K562 (cell line): ENCODE results near the gene ROS1. TPM values are rescaled to one million over a fixed set of nuclear protein-coding genes. Genes with fewer than 3 reads are reported as not detected.
A peak's percentile ranks its signal among the peaks of the same experiment; 100 is the strongest.
"Not testable (repeated sequence)": the region's sequence is repeated elsewhere in the genome, so short reads cannot be mapped to it uniquely, and the experiment has no call there.

Experiments
- ATAC-seq: fragments of 200-7000 bp; cut with Tn5 transposase; 3 replicates; pipeline ENCODE4 v1.9.1; 2020; ENCODE audit warnings: moderate library complexity
- BruUV-seq: library from RNA; stranded (reverse); fragments of 400-500 nt; replicated peaks from 2 replicates; lab custom pipeline; 2021; lab: Mats Ljungman, UMichigan
- CTCF ChIA-PET: fragments of 300-600 bp; formaldehyde crosslinking; extraction: SDS; loops from one replicate; lab custom pipeline; 2021; ENCODE audit warnings: low intra/inter-chr PET ratio; lab: Yijun Ruan, JAX
- POLR2A ChIA-PET: fragments of 300-600, 350-650 bp; sonication (Branson Sonifier 250); formaldehyde crosslinking; extraction: SDS; loops from one replicate; lab custom pipeline; 2021; ENCODE audit warnings: antibody characterized with exemption, inconsistent platforms; lab: Yijun Ruan, JAX
- DNase-seq, 4 experiments: peaks; one replicate each; pipeline versions ENCODE4 v3.0.0 to v3.0.0-alpha.2; 2011 to 2018; ENCODE audit warnings: low spot score in 3 of 4, mixed read lengths in 3 of 4; ENCODE audit errors: extremely low read depth in 1 of 4
- FAIRE-seq: peaks from 2 replicates; lab custom pipeline; 2011; peaks lifted over from hg19 to GRCh38; lab: Jason Lieb, UNC
- H2AFZ ChIP-seq: 2 replicates; pipeline ENCODE4 v1.6.0; 2011; ENCODE audit warnings: low read depth, low read length, control low read depth, inconsistent platforms
- H3K27ac ChIP-seq: fragments of 200-600 bp; 3 replicates; pipeline ENCODE4 v1.8.0; 2011; ENCODE audit warnings: low read depth, mild to moderate bottlenecking, control low read depth, inconsistent platforms, low read length, moderate library complexity, mixed read lengths; ENCODE audit errors: extremely low read depth
- H3K27me3 ChIP-seq, 2 experiments: fragments of 300-600 bp in 1 of 2; 2 replicates in 1 of 2; 3 replicates in 1 of 2; pipeline versions ENCODE4 v1.6.0 to v1.8.0; 2011; ENCODE audit warnings: inconsistent platforms in 2 of 2, low read length in 2 of 2, mild to moderate bottlenecking in 1 of 2, mixed read lengths in 1 of 2, moderate library complexity in 1 of 2; ENCODE audit not compliant: control insufficient read depth in 2 of 2, insufficient read depth in 2 of 2
- H3K36me3 ChIP-seq: fragments of 300-600 bp; 3 replicates; pipeline ENCODE4 v1.8.0; 2011; ENCODE audit warnings: mild to moderate bottlenecking, low read length, inconsistent platforms; ENCODE audit not compliant: control insufficient read depth, insufficient read depth
- H3K4me1 ChIP-seq, 2 experiments: fragments of 200-600 bp in 1 of 2; replicated peaks in 1 of 2; 2 replicates in 1 of 2; 3 replicates in 1 of 2; pipeline versions ENCODE4 v1.5.1 to v1.8.0; 2011; ENCODE audit warnings: inconsistent platforms in 2 of 2, low read length in 2 of 2, mild to moderate bottlenecking in 1 of 2, mixed read lengths in 1 of 2, moderate library complexity in 1 of 2; ENCODE audit not compliant: control insufficient read depth in 2 of 2, insufficient read depth in 2 of 2
- H3K4me2 ChIP-seq: 2 replicates; pipeline ENCODE4 v1.6.1; 2011; ENCODE audit warnings: low read length, control low read depth, inconsistent platforms, mixed read lengths; ENCODE audit not compliant: insufficient read depth
- H3K4me3 ChIP-seq: fragments of 200-600 bp; sonication (generic), shearing (Covaris generic); 2 replicates; pipeline ENCODE4 v1.5.1; 2016; ENCODE audit warnings: control low read depth, inconsistent platforms
- H3K79me2 ChIP-seq: fragments of 200-600 bp; 3 replicates; pipeline ENCODE4 v1.8.0; 2011; ENCODE audit warnings: low read length, inconsistent platforms; ENCODE audit not compliant: control insufficient read depth, insufficient read depth
- H3K9ac ChIP-seq, 2 experiments: 2 replicates each; pipeline versions ENCODE4 v1.6.0 to v1.6.1; 2011; ENCODE audit warnings: low read depth in 2 of 2, low read length in 2 of 2, control low read depth in 1 of 2, inconsistent platforms in 1 of 2, mild to moderate bottlenecking in 1 of 2, mixed read lengths in 1 of 2; ENCODE audit not compliant: insufficient read depth in 1 of 2
- H3K9me1 ChIP-seq: one replicate; pipeline ENCODE4 v1.6.0; 2011; ENCODE audit warnings: inconsistent platforms, mild to moderate bottlenecking, low read length, moderate library complexity; ENCODE audit not compliant: control insufficient read depth, insufficient read depth
- H3K9me3 ChIP-seq: replicated peaks from 2 replicates; pipeline ENCODE4 v1.5.1; 2011; ENCODE audit warnings: low read depth, low read length, inconsistent platforms; ENCODE audit not compliant: control insufficient read depth, insufficient read depth
- H4K20me1 ChIP-seq: replicated peaks from 2 replicates; pipeline ENCODE4 v1.6.1; 2011; ENCODE audit warnings: low read length, inconsistent platforms, mixed read lengths; ENCODE audit not compliant: control insufficient read depth, insufficient read depth
- WGBS: fragments of 100-300 bp; shearing (Covaris generic); methylation state at CpG from one replicate; pipeline ENCODE4 v1.1.6; 2016; ENCODE audit warnings: low coverage, mixed read lengths; ENCODE audit not compliant: insufficient coverage; ENCODE audit errors: missing lambda C conversion rate; 5-methylcytosine and 5-hydroxymethylcytosine counted together
- in situ Hi-C: fragments of 300-500 bp; cut with MboI; formaldehyde crosslinking; loops from 4 replicates; pipeline ENCODE4 v1.15.0; 2018; ENCODE audit warnings: inconsistent platforms, mixed read lengths
- intact Hi-C: fragments of 100-400 bp; cut with micrococcal nuclease; formaldehyde crosslinking; loops from 2 replicates; pipeline ENCODE4 v1.14.2; 2022
- polyA plus RNA-seq, 8 experiments: library from polyadenylated mRNA; depleted of rRNA in 4 of 8; stranded (reverse) in 5 of 8; unstranded in 3 of 8; fragments of >200 nt; fragmentation: Nextera tagmentation in 2 of 8; fragmentation: Illumina TruSeq in 1 of 8; extraction: Ambion mirVana in 2 of 8; extraction: Trizol in 1 of 8; gene quantifications; 2 replicates each; pipeline versions ENCODE4 v1.2.1 to v1.2.3, GENCODE V29; 2011 to 2014; ENCODE audit warnings: inconsistent platforms in 1 of 8, missing spikeins in 1 of 8
- small RNA-seq: library from RNA; depleted of rRNA; stranded (forward); fragments of <200 nt; gene quantifications from one replicate; pipeline ENCODE3, GENCODE V24; 2014
- total RNA-seq, 7 experiments: library from RNA; depleted of rRNA in 6 of 7; stranded (reverse); fragments of >200 nt in 6 of 7; fragmentation: Illumina TruSeq in 2 of 7; extraction: Trizol in 2 of 7; gene quantifications; 2 replicates each; pipeline versions ENCODE4 v1.2.1 to v1.2.3, GENCODE V29; 2011 to 2021; ENCODE audit warnings: low replicate concordance in 1 of 7

ROS1 gene
- total and polyA plus RNA-seq, 9 of the 15 experiments (the other 6 are each of a cell fraction or from before 2014, with no cell fraction given): under 0.01 to 0.16 (median 0.04) TPM; not detected in 6

DNA sequence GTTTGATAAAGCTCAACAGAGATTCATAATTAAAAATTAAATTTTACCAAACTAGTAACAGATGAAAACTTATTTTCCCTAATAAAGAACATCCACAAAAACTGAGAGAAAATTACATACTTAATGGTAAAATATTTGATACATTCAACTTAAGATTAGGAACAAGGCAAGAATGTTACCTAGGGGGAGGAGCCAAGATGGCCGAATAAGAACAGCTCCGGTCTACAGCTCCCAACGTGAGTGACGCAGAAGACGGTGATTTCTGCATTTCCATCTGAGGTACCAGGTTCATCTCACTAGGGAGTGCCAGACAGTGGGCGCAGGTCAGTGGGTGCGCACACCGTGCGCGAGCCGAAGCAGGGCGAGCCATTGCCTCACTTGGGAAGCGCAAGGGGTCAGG is 181.2 kb downstream of the ROS1 start:
- H3K9me1 ChIP-seq, H2AFZ ChIP-seq, H3K4me2 ChIP-seq, in situ Hi-C loops, H3K4me3 ChIP-seq, intact Hi-C loops, H3K36me3 ChIP-seq, H3K9ac ChIP-seq, H3K27ac ChIP-seq, H4K20me1 ChIP-seq, H3K79me2 ChIP-seq, POLR2A ChIA-PET, CTCF ChIA-PET, ATAC-seq, H3K4me1 ChIP-seq, H3K9me3 ChIP-seq, H3K27me3 ChIP-seq, BruUV-seq, FAIRE-seq: not testable (repeated sequence)
- DNase-seq: peak in 1 of 4 experiments; percentile 2
- 3% methylated on average over 7 of the region's 13 CpGs for WGBS

Small RNA genes lying within 50 kb of the gene (small RNA-seq; reads per million reads assigned to genes)
- gene RN7SKP18: not detected
- gene RNU6-253P: not detected

Other genes with a start within 250 kb of the ROS1 start
- not detected in 2 replicates for gene VGLL2, start 160.4 kb downstream of the ROS1 start, total RNA-seq (2014; rRNA removed)
- not detected in 2 replicates for gene VGLL2, start 160.4 kb downstream of the ROS1 start, total RNA-seq (2014; rRNA removed; fragmentation: Illumina TruSeq; extraction: Trizol)
- gene VGLL2, start 160.4 kb downstream of the ROS1 start, total RNA-seq (2015; rRNA removed; fragmentation: Illumina TruSeq; extraction: Trizol): not detected in 2 replicates
- not detected in 2 replicates for gene VGLL2, start 160.4 kb downstream of the ROS1 start, total RNA-seq (2021)
- not detected in 2 replicates for gene VGLL2, start 160.4 kb downstream of the ROS1 start, polyA plus RNA-seq (2011; rRNA removed)
- not detected in 2 replicates for gene VGLL2, start 160.4 kb downstream of the ROS1 start, polyA plus RNA-seq (2014; fragmentation: Illumina TruSeq; extraction: Trizol)
- not detected for gene VGLL2, start 160.4 kb downstream of the ROS1 start, polyA plus RNA-seq (2014; fragmentation: Nextera tagmentation; extraction: Ambion mirVana)
- not detected in 2 replicates for gene VGLL2, start 160.4 kb downstream of the ROS1 start, polyA plus RNA-seq (2014; rRNA removed)
- gene DCBLD1, start 56.7 kb upstream of the ROS1 start, total RNA-seq (2014; rRNA removed): 6.9 and 9.8 TPM in 2 replicates
- gene DCBLD1, start 56.7 kb upstream of the ROS1 start, total RNA-seq (2014; rRNA removed; fragmentation: Illumina TruSeq; extraction: Trizol): 6.8 and 7.3 TPM in 2 replicates
- 6.4 and 7.4 TPM in 2 replicates for gene DCBLD1, start 56.7 kb upstream of the ROS1 start, total RNA-seq (2015; rRNA removed; fragmentation: Illumina TruSeq; extraction: Trizol)
- 6.1 and 6.7 TPM in 2 replicates for gene DCBLD1, start 56.7 kb upstream of the ROS1 start, total RNA-seq (2021)
- 7.2 and 7.6 TPM in 2 replicates for gene DCBLD1, start 56.7 kb upstream of the ROS1 start, polyA plus RNA-seq (2011; rRNA removed)
- 5.5 and 6.0 TPM in 2 replicates for gene DCBLD1, start 56.7 kb upstream of the ROS1 start, polyA plus RNA-seq (2014; fragmentation: Illumina TruSeq; extraction: Trizol)
- gene DCBLD1, start 56.7 kb upstream of the ROS1 start, polyA plus RNA-seq (2014; fragmentation: Nextera tagmentation; extraction: Ambion mirVana): under 1 TPM; 0.80 to 0.87 TPM
- gene DCBLD1, start 56.7 kb upstream of the ROS1 start, polyA plus RNA-seq (2014; rRNA removed): 8.5 and 10.1 TPM in 2 replicates
- gene GOPC, start 176.6 kb upstream of the ROS1 start, total RNA-seq (2014; rRNA removed): 21.1 and 22.1 TPM in 2 replicates
- 32.2 and 35.0 TPM in 2 replicates for gene GOPC, start 176.6 kb upstream of the ROS1 start, total RNA-seq (2014; rRNA removed; fragmentation: Illumina TruSeq; extraction: Trizol)
- gene GOPC, start 176.6 kb upstream of the ROS1 start, total RNA-seq (2015; rRNA removed; fragmentation: Illumina TruSeq; extraction: Trizol): 27.0 and 28.7 TPM in 2 replicates
- gene GOPC, start 176.6 kb upstream of the ROS1 start, total RNA-seq (2021): 24.0 and 25.6 TPM in 2 replicates
- gene GOPC, start 176.6 kb upstream of the ROS1 start, polyA plus RNA-seq (2011; rRNA removed): 17.0 and 28.8 TPM in 2 replicates
- 21.8 and 27.0 TPM in 2 replicates for gene GOPC, start 176.6 kb upstream of the ROS1 start, polyA plus RNA-seq (2014; fragmentation: Illumina TruSeq; extraction: Trizol)
- 10 to 100 TPM in 1 of 2 experiments, 1 to 10 TPM in 1; 10.0 to 12.2 TPM for gene GOPC, start 176.6 kb upstream of the ROS1 start, polyA plus RNA-seq (2014; fragmentation: Nextera tagmentation; extraction: Ambion mirVana)
- 24.2 and 27.3 TPM in 2 replicates for gene GOPC, start 176.6 kb upstream of the ROS1 start, polyA plus RNA-seq (2014; rRNA removed)
- gene NUS1, start 249.5 kb upstream of the ROS1 start, total RNA-seq (2014; rRNA removed): 16.3 and 19.0 TPM in 2 replicates
- gene NUS1, start 249.5 kb upstream of the ROS1 start, total RNA-seq (2014; rRNA removed; fragmentation: Illumina TruSeq; extraction: Trizol): 38.4 and 43.4 TPM in 2 replicates
- 24.3 and 26.4 TPM in 2 replicates for gene NUS1, start 249.5 kb upstream of the ROS1 start, total RNA-seq (2015; rRNA removed; fragmentation: Illumina TruSeq; extraction: Trizol)
- 47.1 and 51.4 TPM in 2 replicates for gene NUS1, start 249.5 kb upstream of the ROS1 start, total RNA-seq (2021)
- 19.7 and 25.9 TPM in 2 replicates for gene NUS1, start 249.5 kb upstream of the ROS1 start, polyA plus RNA-seq (2011; rRNA removed)
- 45.6 and 53.7 TPM in 2 replicates for gene NUS1, start 249.5 kb upstream of the ROS1 start, polyA plus RNA-seq (2014; fragmentation: Illumina TruSeq; extraction: Trizol)
- gene NUS1, start 249.5 kb upstream of the ROS1 start, polyA plus RNA-seq (2014; fragmentation: Nextera tagmentation; extraction: Ambion mirVana): 10 to 100 TPM; 21.7 to 22.9 TPM
- gene NUS1, start 249.5 kb upstream of the ROS1 start, polyA plus RNA-seq (2014; rRNA removed): 29.1 and 29.9 TPM in 2 replicates